Body of pancreas (tissue), 4 donors: ENCODE measurements around the gene TERB1.

Experiments
- POLR2A ChIP-seq, 3 donors: fragments of 450-650 bp; IDR thresholded peaks; one replicate each; pipeline ENCODE4 v1.6.1; 2016; ENCODE audit warnings: antibody characterized with exemption in 3 of 3, mild to moderate bottlenecking in 2 of 3
- TF ChIP-seq, protein P1 (sequence below), 7 experiments: fragments of 450-650 bp in 4 of 7; fragments of 200-600 bp in 3 of 7; sonication (generic) in 3 of 7; IDR thresholded peaks; one replicate each; pipeline ENCODE4 v1.5.1; 2016 to 2019; ENCODE audit warnings: antibody characterized with exemption in 7 of 7

DNA sequence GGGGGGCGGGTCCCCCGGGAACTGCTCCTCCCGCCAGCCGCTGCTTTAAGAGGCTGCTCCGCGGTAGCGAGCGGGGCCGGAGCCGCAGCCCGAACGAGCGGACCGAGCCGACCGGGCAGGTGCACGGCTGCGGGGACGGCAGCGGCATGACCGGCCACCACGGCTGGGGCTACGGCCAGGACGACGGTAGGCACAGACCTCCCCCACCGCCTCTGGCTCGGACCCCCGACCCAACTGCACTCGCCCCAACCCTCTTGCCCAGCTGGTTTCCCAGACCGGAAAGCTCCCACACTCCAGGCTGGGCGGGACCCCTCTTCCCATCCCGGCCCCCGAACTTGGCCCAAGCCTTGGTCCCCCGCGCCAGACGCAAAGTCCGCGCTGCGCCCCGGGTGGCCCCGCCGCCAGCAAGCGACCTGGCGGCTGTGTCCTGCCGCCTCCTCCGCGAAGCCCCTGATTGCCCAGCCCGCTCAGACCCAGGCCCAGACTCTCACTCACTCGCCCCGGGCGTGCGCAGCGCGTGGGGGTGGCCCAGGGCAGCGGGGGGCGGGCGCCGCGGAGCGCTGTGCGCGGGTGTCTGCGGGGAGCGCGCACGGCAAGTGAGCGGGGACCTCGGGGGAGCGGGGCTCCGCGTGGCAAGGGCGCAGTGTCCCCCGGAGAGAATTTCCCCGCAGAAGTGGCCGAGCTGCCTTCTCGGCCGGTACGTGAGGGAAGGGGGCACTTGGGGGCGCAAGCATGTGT lies 43.1 kb upstream of the TERB1 start, which contains the start of gene CA7:
- no peak for TF ChIP-seq POLR2A (IDR thresholded peaks at IDR 0.05)
- TF ChIP-seq, protein P1, sequence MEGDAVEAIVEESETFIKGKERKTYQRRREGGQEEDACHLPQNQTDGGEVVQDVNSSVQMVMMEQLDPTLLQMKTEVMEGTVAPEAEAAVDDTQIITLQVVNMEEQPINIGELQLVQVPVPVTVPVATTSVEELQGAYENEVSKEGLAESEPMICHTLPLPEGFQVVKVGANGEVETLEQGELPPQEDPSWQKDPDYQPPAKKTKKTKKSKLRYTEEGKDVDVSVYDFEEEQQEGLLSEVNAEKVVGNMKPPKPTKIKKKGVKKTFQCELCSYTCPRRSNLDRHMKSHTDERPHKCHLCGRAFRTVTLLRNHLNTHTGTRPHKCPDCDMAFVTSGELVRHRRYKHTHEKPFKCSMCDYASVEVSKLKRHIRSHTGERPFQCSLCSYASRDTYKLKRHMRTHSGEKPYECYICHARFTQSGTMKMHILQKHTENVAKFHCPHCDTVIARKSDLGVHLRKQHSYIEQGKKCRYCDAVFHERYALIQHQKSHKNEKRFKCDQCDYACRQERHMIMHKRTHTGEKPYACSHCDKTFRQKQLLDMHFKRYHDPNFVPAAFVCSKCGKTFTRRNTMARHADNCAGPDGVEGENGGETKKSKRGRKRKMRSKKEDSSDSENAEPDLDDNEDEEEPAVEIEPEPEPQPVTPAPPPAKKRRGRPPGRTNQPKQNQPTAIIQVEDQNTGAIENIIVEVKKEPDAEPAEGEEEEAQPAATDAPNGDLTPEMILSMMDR (IDR thresholded peaks at IDR 0.05), result no peak
